ENCODE data around the gene CNTRL.

- TF ChIP-seq POLR2A (IDR thresholded peaks at IDR 0.05; ENCODE audit: low read depth, low read length) (no peak), SPI1 (IDR thresholded peaks at IDR 0.05; ENCODE audit: low read depth, low read length) (peak; percentile 83), TAF1 (IDR thresholded peaks at IDR 0.05; ENCODE audit: low read depth, low read length) (no peak)
Observed at GRCh38 chr9:121098567-121099198, 23.9 kb downstream of the CNTRL start.
